SU-DHL-6 (cell line): ENCODE data around the gene AFF3.

Source experiments
- CTCF ChIP-seq: fragments of 200-600 bp; sonication (generic); IDR thresholded peaks from one replicate; pipeline ENCODE4 v1.5.1; 2017; ENCODE audit warnings: antibody characterized with exemption, mild to moderate bottlenecking, low read length, moderate library complexity; ENCODE audit not compliant: insufficient read depth, poor library complexity, severe bottlenecking
- EZH2phosphoT487 ChIP-seq: fragments of 200-600 bp; sonication (generic), shearing (Covaris generic); conservative IDR thresholded peaks from 2 replicates; pipeline ENCODE4 v1.6.1; 2018; ENCODE audit warnings: mild to moderate bottlenecking, antibody characterized with exemption, low read length, moderate library complexity, mixed read lengths

DNA sequence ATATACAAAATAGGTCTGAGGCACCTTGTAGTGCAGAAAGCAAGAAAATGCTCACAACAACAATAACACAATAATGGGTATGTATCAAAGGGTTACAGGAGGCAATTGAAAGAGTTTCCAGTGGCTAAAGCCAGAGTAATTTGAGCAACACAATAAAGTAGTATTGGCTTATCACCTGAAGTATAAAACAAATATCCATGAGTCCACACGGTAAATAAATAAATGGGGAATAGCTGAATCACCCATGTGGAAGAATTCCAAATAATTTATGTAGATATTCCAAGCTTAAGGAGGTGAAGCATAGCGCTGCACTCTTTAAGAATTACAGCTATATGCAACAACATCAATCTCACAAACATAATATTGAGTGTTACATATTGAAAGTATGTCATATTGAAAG, 110.8 kb downstream of the AFF3 start:
- TF ChIP-seq CTCF (no peak), EZH2phosphoT487 (no peak)
